ENCODE measurements around the gene MYLK. TPM values are rescaled to one million over a fixed set of nuclear protein-coding genes. Genes with fewer than 3 reads are reported as not detected.

Gene MYLK
- total RNA-seq, 1 donor from 2014 or later = 10.1 TPM

GRCh38 chr3:123576122-123576521 is 308.0 kb downstream of the MYLK start:
- ATAC-seq (no peak), DNase-seq (ENCODE audit: missing footprints) (no peak)
- intact Hi-C loops (cut with DNase I) = no loop called here

GRCh38 chr3:123571973-123572365 is 312.2 kb downstream of the MYLK start:
- intact Hi-C loops (cut with DNase I) = no loop called here
- no peak for DNase-seq (ENCODE audit: missing footprints)
- ATAC-seq = no peak

DNA sequence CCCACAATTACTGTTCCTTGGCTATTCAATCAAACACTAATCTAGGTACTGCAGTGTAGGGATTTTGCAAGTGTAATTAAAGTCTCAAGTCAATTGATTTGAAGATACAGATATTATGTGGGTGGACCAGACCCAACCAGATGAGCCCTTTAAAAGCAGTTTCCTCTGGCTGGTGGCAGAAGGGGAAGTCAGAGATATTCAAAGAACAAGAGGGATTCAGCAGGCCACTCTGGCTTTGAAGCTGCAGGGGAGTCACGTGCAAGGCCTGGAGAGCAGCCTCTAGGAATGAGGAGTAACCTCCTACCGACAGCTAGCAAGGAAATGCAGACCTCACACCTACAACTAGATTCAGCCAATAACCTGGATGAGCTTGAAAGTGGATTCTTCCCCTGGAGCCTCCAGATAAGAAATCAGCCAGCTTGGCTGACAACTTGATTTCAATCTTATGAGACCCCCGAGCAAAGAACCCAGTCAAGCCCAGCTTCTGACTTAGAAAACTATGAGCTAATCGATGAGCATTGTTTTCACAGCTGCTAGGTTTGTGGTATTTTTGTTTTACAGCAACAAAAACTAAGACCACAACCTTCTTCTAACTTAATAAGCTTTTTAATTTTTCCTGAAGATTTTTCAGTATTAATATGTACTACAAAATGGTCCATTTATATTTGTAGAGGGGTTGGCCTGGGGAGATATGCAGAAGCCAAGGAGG is 312.7 kb downstream of the MYLK start:
- ATAC-seq = peak; percentile 26
- intact Hi-C loops (cut with DNase I) = no loop called here
- DNase-seq (ENCODE audit: missing footprints) = no peak

GRCh38 chr3:123568875-123569274 is 315.3 kb downstream of the MYLK start:
- DNase-seq (ENCODE audit: missing footprints) (no peak), ATAC-seq (no peak)
- intact Hi-C loops (cut with DNase I) = no loop called here

DNA sequence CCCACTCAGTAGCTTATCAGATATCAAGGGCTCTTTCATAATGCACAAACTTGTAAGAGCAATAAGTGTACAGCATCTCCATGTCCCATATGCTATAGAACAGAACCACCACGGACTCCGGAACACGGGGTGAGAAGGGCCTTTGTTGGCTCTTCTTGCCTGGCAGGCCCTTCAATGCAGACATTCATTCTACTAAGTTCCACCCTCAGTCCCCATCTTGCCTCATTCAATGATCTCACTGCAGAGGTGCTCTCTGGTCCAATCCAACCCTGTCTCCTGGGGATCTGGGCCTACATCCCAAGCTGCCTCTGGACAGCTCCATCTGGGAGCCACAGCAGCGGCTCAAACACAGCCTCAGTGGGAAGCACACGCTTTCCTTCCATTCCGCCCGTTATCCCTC is 316.1 kb downstream of the MYLK start:
- ATAC-seq (no peak), DNase-seq (ENCODE audit: missing footprints) (no peak)
- intact Hi-C loops (cut with DNase I) = no loop called here

- ATAC-seq (no peak), DNase-seq (ENCODE audit: missing footprints) (no peak)
- intact Hi-C loops (cut with DNase I) = no loop called here
Observed at GRCh38 chr3:123564056-123564455, 320.1 kb downstream of the MYLK start.

DNA sequence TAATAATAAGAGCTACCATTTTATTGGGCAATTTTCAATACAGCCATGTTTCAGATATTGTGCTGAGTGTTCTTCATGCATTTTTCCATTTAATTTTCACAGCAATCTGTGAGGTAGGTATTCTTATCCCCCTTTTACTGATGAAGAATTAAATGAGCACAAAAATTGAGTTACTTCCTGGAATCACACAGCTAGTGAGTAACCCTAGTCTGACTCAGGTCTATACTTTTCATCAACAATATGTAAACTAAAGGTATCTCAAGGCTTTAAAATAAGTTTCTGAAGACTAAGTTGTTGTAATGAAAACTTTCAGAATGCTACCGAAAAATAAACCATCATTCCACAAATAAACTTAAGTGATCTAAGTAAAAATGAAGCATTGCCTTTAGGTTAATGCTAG is 321.6 kb downstream of the MYLK start:
- DNase-seq (ENCODE audit: missing footprints) (no peak), ATAC-seq (no peak)
- intact Hi-C loops (cut with DNase I) = no loop called here

GRCh38 chr3:123561188-123561587 is 322.9 kb downstream of the MYLK start:
- ATAC-seq = no peak
- no peak for DNase-seq (ENCODE audit: missing footprints)
- intact Hi-C loops (cut with DNase I) = no loop called here

Other genes starting within 250 kb of the MYLK start
- 6.4 TPM for gene CCDC14, start 76.9 kb upstream of the MYLK start, total RNA-seq
- gene ROPN1, start 107.8 kb upstream of the MYLK start, total RNA-seq = not detected
- 66.0 TPM for gene KALRN, start 149.0 kb upstream of the MYLK start, total RNA-seq